HG02798 (cell line): Measurements from ENCODE around the gene TTN.

ENCODE experiments used
- ATAC-seq: cut with Tn5 transposase; IDR thresholded peaks from one replicate; pipeline ENCODE4 v1.9.1; 2021; ENCODE audit warnings: mild to moderate bottlenecking; ENCODE audit not compliant: unreplicated experiment, poor library complexity

The TTN gene

GRCh38 chr2:178819147-178819875 is 12.1 kb upstream of the TTN start:
- ATAC-seq: no peak

- no peak for ATAC-seq
Observed at GRCh38 chr2:178811901-178812300, 4.7 kb upstream of the TTN start.

- ATAC-seq: no peak
Observed at GRCh38 chr2:178811045-178811444, 3.8 kb upstream of the TTN start.

DNA sequence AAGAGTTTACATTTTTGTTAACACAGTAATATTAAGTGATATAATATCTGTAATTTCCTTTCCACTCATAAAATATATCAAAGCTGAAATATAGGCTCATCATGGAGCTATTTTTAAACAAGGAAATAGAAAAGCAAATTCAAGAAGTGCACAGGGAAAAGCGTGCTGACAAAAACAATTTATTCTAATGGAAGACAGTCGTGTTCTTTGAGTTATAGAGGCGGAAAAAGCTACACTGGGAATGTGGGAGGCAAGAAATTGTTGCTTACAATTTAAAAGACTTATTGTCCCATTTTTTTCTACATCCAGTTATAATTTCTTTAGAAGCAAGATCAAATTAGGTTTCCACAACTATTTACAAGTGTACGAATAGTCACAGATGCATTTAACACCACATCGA is 3.2 kb upstream of the TTN start:
- ATAC-seq: no peak

DNA sequence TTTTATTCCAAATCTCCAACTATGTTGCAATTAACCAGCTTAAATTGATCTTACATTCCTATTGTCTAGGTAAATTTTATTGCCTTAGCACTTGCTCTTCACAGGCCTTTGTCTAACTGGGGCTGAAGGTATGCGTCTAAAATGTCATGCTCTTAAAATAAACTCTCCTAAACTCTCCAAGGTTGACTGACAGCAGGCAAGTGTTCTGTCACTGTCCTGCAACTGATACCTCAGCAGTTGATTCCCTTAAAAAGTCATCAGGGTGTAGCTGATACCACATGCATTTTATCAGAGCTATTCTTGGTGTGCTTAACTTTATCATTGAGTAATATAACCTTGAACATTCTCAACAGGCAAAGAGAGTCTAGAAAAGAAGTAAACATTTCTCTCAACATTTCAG is 680 bp downstream of the TTN start:
- ATAC-seq: no peak

DNA sequence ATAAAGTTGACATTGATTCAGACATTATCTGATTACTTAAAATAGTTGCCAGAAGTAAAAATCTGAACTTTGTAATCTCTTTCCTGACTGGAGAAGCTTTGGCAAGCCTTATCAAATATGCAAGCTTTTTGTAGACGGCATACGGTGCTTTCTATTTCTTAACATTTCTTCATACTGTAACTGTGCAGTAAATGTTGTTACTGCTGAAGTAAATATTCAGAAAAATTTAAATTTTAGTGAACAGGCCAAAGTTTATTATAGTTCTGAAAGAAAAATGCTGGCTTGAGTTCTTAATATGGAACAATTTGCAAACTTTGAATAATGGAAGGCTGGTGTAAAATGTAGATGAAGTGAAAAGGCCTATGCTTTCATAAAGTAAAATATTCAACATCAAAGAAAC is 1.8 kb downstream of the TTN start:
- ATAC-seq: no peak

GRCh38 chr2:178804791-178805190 is 2.4 kb downstream of the TTN start:
- ATAC-seq: peak; percentile 65

DNA sequence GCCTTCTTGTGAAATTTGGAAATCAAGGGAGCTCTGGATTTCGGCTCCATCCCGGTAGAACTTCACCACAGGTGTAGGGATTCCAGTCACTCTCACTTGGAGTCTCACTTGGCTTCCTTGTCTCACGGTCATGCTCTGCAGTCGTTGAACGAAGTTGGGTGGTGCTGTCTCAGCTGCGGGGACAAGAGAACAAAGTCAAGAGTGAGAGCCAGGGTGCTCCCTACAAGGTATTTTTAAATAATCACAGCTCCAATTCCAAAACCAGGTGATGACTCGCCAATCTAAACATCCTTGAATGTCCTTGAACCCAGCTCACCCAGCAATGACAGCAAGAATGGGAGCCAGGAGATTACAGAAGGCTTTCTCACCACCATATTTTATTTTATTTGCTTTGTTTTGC is 6.7 kb downstream of the TTN start:
- ATAC-seq: no peak

GRCh38 chr2:178799305-178799704 is 7.9 kb downstream of the TTN start:
- ATAC-seq: no peak

GRCh38 chr2:178796079-178796677 is 11.0 kb downstream of the TTN start:
- no peak for ATAC-seq

DNA sequence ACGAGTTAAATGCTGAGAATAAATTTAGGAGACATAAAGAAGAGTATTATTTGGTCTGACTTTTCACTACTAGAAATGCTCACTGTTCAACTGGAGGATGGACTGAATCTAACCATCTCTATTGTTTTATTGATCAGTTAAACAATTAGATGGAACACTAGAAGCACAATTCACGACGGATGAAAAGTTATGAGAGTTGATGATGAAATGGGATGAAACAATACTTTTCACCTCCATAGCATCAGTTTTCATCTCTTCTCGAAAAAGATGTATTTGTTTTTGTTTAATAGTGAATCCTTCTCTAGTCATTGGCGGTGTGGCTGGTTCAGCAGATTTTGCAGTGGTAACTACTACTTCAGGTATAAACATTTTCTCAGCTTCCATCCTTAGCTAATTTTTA is 19.3 kb downstream of the TTN start:
- no peak for ATAC-seq

GRCh38 chr2:178787155-178787554 is 20.1 kb downstream of the TTN start:
- ATAC-seq: no peak

DNA sequence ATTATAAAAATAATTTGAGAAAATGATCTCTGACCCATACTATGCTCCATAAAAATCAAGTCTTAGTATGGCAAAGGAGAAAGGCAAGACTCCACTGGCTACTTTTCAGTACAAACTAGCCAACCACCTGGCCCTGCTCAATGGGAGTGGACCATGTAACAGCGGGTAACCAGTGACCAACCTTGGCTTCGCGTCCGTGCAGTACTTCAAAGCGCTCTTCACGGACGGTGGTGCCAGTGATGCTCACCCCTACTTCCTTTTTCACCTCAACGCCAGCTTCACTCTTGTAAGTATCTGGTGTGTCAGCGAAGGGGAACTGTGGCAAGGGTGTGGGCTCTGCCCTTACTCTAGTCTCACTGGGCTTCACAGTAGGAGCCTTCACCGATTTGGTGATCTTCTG is 23.3 kb downstream of the TTN start:
- no peak for ATAC-seq

GRCh38 chr2:178782236-178782635 is 25.0 kb downstream of the TTN start:
- peak; percentile 88 for ATAC-seq

- ATAC-seq: no peak
Observed at GRCh38 chr2:178777577-178777976, 29.6 kb downstream of the TTN start.

DNA sequence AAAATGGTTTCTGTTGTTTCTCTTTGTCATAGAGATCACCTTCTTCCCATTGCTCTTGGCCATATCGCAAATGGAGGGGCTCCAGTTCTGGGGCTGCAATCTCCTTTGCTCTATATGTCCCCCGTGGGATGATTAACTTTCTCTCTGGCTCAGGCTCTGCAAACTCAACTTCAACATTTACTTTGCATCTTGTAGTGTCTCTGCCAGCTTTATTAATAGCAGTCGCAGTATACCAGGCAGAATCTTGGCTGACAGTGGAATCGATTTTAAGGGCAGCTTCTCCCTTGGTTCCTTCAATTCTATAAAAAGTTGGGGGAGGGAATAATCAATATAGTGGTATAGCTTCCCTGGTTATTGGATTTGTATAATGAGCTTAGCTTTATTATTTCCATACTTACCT is 30.5 kb downstream of the TTN start:
- ATAC-seq: no peak

GRCh38 chr2:178775975-178776374 is 31.2 kb downstream of the TTN start:
- ATAC-seq: no peak

DNA sequence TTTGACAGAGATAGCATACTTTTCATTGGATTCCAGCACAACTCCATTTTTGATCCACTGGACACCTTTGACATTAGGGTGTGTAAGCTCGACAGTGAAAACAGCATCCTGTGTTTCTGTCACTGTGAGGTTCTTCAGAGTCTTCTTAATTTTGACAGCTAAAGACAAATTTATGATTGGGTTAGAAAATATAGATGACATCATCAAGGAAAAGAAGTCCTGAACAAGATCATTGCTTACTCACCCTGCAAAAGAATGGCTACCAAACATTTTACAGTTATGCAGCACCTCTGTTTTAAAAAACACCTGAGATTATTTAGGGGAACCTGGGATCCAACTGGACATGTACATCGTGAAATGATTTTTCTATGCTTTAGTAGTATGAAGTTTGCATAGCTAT is 36.7 kb downstream of the TTN start:
- ATAC-seq: no peak

DNA sequence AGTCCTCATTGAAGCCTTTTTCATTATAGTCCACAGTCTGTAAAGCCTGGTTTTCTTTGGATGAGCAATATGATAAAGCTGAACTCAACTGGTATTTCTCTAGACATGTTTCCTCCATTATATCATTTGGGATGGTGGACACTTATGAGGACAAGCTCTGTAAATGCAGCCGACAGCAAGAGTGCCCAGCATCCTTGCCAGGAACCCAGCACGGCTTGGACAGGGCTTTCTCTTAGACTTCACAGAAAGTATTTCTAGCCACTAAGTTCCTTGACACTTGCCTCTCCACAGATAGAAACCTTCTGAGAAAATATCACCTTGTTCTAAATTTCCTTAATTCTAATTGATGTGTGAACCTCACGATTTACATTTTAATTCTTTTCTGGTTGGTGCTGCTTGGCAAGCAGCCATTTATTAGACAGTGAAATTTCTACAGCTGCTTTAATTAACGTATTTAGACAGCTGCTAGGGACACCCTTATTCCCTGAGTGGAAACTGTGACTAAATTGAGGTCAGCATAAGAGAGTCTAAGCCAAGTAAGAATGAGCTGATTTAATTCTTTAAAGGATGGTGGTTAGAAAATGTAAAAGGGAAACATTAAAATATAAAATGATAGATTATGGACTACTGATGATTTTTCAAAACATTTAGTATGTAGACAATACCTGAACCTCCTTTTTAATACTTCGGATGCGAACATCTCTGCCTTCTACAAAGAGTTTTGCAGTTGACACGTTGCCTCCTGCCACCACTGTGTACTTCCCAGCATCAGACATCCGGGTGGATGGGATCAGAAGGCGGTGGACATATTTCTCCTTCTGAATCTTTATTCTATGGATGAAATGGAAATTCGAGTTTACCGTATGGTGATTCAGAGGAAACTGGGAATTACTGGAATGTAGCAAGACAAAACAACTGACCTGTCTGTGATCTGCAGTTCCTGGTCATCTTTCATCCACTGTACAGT is 39.8 kb downstream of the TTN start:
- ATAC-seq: no peak

DNA sequence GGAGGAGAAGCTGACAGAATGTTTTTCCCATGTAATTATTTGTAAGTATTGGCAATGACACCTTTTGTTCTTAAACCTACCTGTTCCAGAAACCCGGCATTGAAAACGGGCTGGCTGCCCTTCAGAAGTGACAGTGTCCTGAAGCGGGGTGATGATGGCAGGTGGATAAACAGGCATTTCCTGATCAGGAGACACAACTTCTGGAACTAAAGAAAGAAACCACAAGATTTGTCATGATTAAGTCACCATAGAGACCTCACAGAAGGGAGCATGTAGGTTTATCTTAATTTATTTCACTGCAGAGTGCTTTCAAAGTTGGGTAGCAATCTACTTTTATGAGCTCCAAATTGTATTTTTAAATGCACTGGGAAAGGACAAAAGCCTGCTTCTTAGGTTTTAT is 43.1 kb downstream of the TTN start:
- no peak for ATAC-seq

GRCh38 chr2:178761759-178762371 is 45.4 kb downstream of the TTN start:
- peak; percentile 81 for ATAC-seq
